Activated naive CD8-positive, alpha-beta T cell treated with anti-CD3 and anti-CD28 coated beads, Interleukin-2, amount 50 U/mL, for 24 hours (primary cell): Measurements from ENCODE around the gene DMC1.

Source experiments
- ATAC-seq: fragments of 150-1000 bp; cut with Tn5 transposase; one replicate; pipeline ENCODE4 v1.10.0; 2021
- DNase-seq: peaks from one replicate; pipeline ENCODE4 v3.0.0; 2021
- H3K27ac Mint-ChIP-seq: one replicate; pipeline ENCODE4 v1.8.0; 2021; ENCODE audit warnings: mild to moderate bottlenecking, mixed read lengths
- H3K27me3 Mint-ChIP-seq: one replicate; pipeline ENCODE4 v1.8.0; 2021; ENCODE audit warnings: mixed read lengths
- H3K36me3 Mint-ChIP-seq: one replicate; pipeline ENCODE4 v1.8.0; 2021; ENCODE audit warnings: low read depth, mixed read lengths
- H3K4me1 Mint-ChIP-seq: one replicate; pipeline ENCODE4 v1.8.0; 2021; ENCODE audit warnings: mixed read lengths
- H3K4me3 Mint-ChIP-seq: one replicate; pipeline ENCODE4 v1.8.0; 2021; ENCODE audit warnings: mild to moderate bottlenecking, moderate library complexity, mixed read lengths
- H3K9me3 Mint-ChIP-seq: one replicate; pipeline ENCODE4 v1.8.0; 2021; ENCODE audit warnings: mixed read lengths

DMC1 gene

DNA sequence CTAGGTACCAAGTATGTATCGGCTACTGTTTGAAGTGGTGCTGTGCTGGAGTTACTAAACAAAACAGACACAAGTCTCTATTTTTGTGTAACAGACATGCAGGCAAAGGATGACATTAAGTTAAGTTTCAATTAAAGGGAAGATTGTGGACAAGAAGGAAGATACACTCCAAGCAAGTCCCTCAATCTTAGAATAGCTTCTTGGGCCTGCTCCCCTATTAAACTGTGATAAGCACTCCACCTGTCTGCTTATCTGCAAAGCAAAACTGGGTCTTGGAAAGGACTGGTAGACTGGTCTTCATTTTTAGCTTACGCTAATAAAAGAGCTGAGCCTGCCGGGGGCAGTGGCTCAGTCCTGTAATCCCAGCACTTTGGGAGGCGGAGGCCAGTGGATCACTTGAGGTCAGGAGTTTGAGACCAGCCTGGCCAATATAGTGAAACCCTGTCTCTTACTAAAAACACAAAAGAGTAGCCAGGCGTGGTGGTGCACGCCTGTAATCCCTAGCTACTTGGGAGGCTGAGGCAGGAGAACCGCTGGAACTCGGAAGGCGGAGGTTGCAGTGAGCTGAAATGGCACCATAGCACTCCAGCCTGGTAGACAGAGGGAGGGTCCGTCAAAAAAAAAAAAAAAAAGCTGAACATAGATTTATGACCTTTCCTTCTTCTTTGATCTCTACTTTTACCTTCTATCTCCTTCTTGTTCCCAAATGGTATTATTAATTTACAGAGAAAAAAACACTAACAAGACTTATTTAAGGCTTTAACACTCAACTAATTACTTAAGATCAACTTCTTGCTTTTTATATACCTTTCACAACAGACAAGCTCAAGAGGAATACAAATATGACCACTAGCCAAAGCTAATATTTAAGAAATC, 67.9 kb downstream of the DMC1 start:
- no peaks in the 10 kb centered on the region for H3K9me3 Mint-ChIP-seq
- H3K27me3 Mint-ChIP-seq: no peaks in the 10 kb centered on the region
- peak overlapping the region; percentile 98 for H3K27ac Mint-ChIP-seq
- peaks cover 62% of the 10 kb centered on the region for H3K4me1 Mint-ChIP-seq
- no peak for DNase-seq
- H3K4me3 Mint-ChIP-seq: peak overlapping the region; percentile 96
- no peak for ATAC-seq
- peaks cover 74% of the 10 kb centered on the region for H3K36me3 Mint-ChIP-seq

GRCh38 chr22:38497869-38498268, 72.1 kb downstream of the DMC1 start:
- H3K9me3 Mint-ChIP-seq: no peaks in the 10 kb centered on the region

GRCh38 chr22:38494939-38495338, 75.0 kb downstream of the DMC1 start:
- DNase-seq (no peak), ATAC-seq (no peak)
- Mint-ChIP-seq H3K4me1 (peaks cover 72% of the 10 kb centered on the region), H3K27me3 (no peaks in the 10 kb centered on the region), H3K36me3 (peaks cover 86% of the 10 kb centered on the region), H3K27ac (no peak overlapping the region), H3K4me3 (no peak overlapping the region), H3K9me3 (no peaks in the 10 kb centered on the region)

More at GRCh38 chr22:38497869-38498268, 72.1 kb downstream of the DMC1 start:
- H3K27ac Mint-ChIP-seq: peak overlapping the region; percentile 79
- H3K27me3 Mint-ChIP-seq: no peaks in the 10 kb centered on the region
- H3K4me1 Mint-ChIP-seq: peaks cover 77% of the 10 kb centered on the region
- H3K36me3 Mint-ChIP-seq: peaks cover 88% of the 10 kb centered on the region
- H3K4me3 Mint-ChIP-seq: no peak overlapping the region
- ATAC-seq: peak; percentile 72
- no peak for DNase-seq

DNA sequence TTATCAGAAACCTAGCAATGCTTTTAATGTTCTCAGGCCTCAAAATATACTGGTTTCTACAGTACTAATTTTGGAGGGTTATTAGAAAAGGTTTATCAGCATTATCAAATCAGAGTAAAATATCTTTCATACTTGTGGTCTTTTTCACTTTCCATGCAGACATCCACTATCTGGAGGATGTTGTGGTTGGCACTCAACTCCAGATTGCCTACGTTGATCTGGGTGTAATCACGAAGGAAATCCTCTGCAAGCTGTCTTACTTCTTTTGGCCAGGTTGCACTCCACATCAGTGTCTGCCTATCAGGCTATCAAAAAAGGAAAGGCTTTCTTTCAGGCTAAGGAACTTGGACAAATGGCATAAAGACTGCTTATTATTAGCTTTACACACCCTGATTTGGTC, 75.5 kb downstream of the DMC1 start:
- Mint-ChIP-seq H3K36me3 (peaks cover 87% of the 10 kb centered on the region), H3K27ac (no peak overlapping the region), H3K4me3 (no peak overlapping the region), H3K27me3 (no peaks in the 10 kb centered on the region), H3K9me3 (no peaks in the 10 kb centered on the region), H3K4me1 (peaks cover 74% of the 10 kb centered on the region)
- ATAC-seq (no peak), DNase-seq (no peak)

GRCh38 chr22:38491707-38492348, 78.2 kb downstream of the DMC1 start:
- peaks cover 88% of the 10 kb centered on the region for H3K36me3 Mint-ChIP-seq
- no peak for ATAC-seq
- no peak overlapping the region for H3K4me3 Mint-ChIP-seq
- H3K9me3 Mint-ChIP-seq: no peaks in the 10 kb centered on the region
- H3K27me3 Mint-ChIP-seq: no peaks in the 10 kb centered on the region
- no peak for DNase-seq
- peaks cover 74% of the 10 kb centered on the region for H3K4me1 Mint-ChIP-seq
- H3K27ac Mint-ChIP-seq: no peak overlapping the region

DNA sequence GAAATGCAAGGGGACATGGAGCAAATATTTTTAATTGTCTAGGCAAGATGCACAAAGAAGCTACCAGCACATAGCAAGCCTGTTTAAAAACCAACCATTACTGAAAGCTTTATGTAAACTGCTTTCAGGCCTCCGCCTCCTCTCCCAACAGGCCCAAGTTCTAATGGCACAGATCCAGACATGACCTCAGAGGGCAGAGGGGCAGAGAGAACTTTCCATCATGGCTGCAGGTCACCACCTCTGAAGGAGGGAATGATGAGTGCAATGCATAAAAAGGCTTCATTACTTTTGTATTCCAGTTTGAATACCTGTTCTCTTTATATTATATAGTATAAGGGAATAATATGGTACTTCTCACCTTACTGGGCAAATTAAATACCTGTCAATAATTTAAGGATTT, 79.1 kb downstream of the DMC1 start:
- H3K4me1 Mint-ChIP-seq: peaks cover 77% of the 10 kb centered on the region
- no peaks in the 10 kb centered on the region for H3K27me3 Mint-ChIP-seq
- peak overlapping the region; percentile 83 for H3K27ac Mint-ChIP-seq
- DNase-seq: no peak
- ATAC-seq: no peak
- no peaks in the 10 kb centered on the region for H3K9me3 Mint-ChIP-seq
- H3K4me3 Mint-ChIP-seq: no peak overlapping the region
- H3K36me3 Mint-ChIP-seq: peaks cover 89% of the 10 kb centered on the region

DNA sequence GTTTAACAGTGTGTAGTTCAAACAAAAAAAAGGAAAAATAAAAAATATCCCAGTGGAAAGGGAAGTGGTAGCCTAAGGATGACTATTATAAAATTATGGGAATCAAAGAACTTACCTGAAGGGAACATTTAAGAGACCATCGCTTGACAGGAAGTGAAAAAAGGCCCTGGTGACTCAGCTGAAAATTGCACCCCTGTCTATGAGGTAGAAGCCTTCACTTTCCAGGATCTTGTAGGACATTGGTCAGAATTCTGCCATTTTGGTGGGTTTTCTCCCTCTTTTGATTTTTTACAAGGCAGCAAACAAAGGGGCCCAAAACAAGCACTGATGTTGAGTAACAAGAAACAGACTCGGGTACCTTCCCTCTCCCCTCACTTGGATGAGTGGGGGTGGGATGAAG, 79.5 kb downstream of the DMC1 start:
- no peak for DNase-seq
- Mint-ChIP-seq H3K4me1 (peaks cover 73% of the 10 kb centered on the region), H3K4me3 (no peak overlapping the region), H3K36me3 (peaks cover 89% of the 10 kb centered on the region), H3K27me3 (no peaks in the 10 kb centered on the region), H3K27ac (peak overlapping the region; percentile 83), H3K9me3 (no peaks in the 10 kb centered on the region)
- ATAC-seq: no peak

- no peaks in the 10 kb centered on the region for H3K27me3 Mint-ChIP-seq
- DNase-seq (no peak), ATAC-seq (no peak)
- no peak overlapping the region for H3K4me3 Mint-ChIP-seq
- peaks cover 86% of the 10 kb centered on the region for H3K36me3 Mint-ChIP-seq
- H3K27ac Mint-ChIP-seq: peak overlapping the region; percentile 83
- H3K9me3 Mint-ChIP-seq: no peaks in the 10 kb centered on the region
- peaks cover 73% of the 10 kb centered on the region for H3K4me1 Mint-ChIP-seq
Observed at GRCh38 chr22:38489561-38490145, 80.3 kb downstream of the DMC1 start.

- no peak overlapping the region for H3K27ac Mint-ChIP-seq
- no peak for DNase-seq
- H3K27me3 Mint-ChIP-seq: no peaks in the 10 kb centered on the region
- no peak overlapping the region for H3K4me3 Mint-ChIP-seq
- H3K36me3 Mint-ChIP-seq: peaks cover 86% of the 10 kb centered on the region
- peaks cover 70% of the 10 kb centered on the region for H3K4me1 Mint-ChIP-seq
- no peaks in the 10 kb centered on the region for H3K9me3 Mint-ChIP-seq
- ATAC-seq: no peak
Observed at GRCh38 chr22:38489142-38489541, 80.8 kb downstream of the DMC1 start.

- DNase-seq: no peak
Observed at GRCh38 chr22:38487946-38488345, 82.0 kb downstream of the DMC1 start.

GRCh38 chr22:38485783-38486182, 84.2 kb downstream of the DMC1 start:
- Mint-ChIP-seq H3K36me3 (peaks cover 91% of the 10 kb centered on the region), H3K27ac (no peak overlapping the region), H3K4me3 (no peak overlapping the region), H3K4me1 (peaks cover 53% of the 10 kb centered on the region), H3K9me3 (no peaks in the 10 kb centered on the region), H3K27me3 (no peaks in the 10 kb centered on the region)
- ATAC-seq: no peak
- DNase-seq: no peak

More at GRCh38 chr22:38487946-38488345, 82.0 kb downstream of the DMC1 start:
- Mint-ChIP-seq H3K27ac (peak overlapping the region; percentile 46), H3K9me3 (no peaks in the 10 kb centered on the region), H3K4me3 (no peak overlapping the region), H3K4me1 (peaks cover 62% of the 10 kb centered on the region), H3K27me3 (no peaks in the 10 kb centered on the region), H3K36me3 (peaks cover 86% of the 10 kb centered on the region)
- peak; percentile 65 for ATAC-seq

- H3K4me1 Mint-ChIP-seq: peaks cover 38% of the 10 kb centered on the region
- peak overlapping the region; percentile 40 for H3K27ac Mint-ChIP-seq
- no peak for ATAC-seq
- no peaks in the 10 kb centered on the region for H3K9me3 Mint-ChIP-seq
- H3K4me3 Mint-ChIP-seq: no peak overlapping the region
- peaks cover 76% of the 10 kb centered on the region for H3K36me3 Mint-ChIP-seq
- no peaks in the 10 kb centered on the region for H3K27me3 Mint-ChIP-seq
- DNase-seq: no peak
Observed at GRCh38 chr22:38484244-38484643, 85.7 kb downstream of the DMC1 start.

DNA sequence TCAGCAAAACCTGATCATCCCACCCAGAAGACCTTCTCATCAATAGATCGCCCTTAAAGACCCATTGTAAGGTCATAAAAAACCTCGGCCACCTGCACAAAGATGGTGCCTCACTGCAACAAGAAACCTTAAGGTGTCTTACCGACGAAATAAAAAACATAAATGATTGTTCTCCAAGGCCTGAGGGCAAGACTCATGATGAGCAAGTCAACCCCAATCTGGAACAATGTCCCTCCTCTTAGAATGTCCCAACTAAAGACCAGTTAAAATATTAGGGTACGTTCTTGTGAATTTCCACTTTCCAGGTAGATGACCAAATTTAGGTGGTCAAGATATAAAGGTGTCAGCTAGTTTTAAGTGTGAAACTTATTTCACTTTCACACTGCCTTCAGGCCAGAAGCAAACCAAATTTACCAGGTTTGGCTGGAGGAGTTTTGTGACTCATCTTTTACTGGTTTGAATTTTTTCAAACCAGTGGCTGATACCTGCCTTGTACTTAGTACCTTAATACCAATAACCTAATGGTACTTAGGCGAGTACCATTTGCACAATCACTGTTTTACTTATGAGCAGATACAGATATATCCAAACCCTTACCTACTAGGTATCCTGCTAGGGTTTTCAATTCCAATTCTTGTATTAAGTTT, 87.2 kb downstream of the DMC1 start:
- Mint-ChIP-seq H3K36me3 (peaks cover 63% of the 10 kb centered on the region), H3K4me3 (no peak overlapping the region), H3K27ac (no peak overlapping the region), H3K4me1 (peaks cover 26% of the 10 kb centered on the region), H3K27me3 (no peaks in the 10 kb centered on the region), H3K9me3 (no peaks in the 10 kb centered on the region)
- ATAC-seq: no peak
- DNase-seq: no peak

- peak overlapping the region; percentile 51 for H3K27ac Mint-ChIP-seq
- no peaks in the 10 kb centered on the region for H3K27me3 Mint-ChIP-seq
- peaks cover 56% of the 10 kb centered on the region for H3K36me3 Mint-ChIP-seq
Observed at GRCh38 chr22:38481871-38482332, 88.1 kb downstream of the DMC1 start.

More at GRCh38 chr22:38481871-38482332, 88.1 kb downstream of the DMC1 start:
- DNase-seq (no peak), ATAC-seq (no peak)
- no peaks in the 10 kb centered on the region for H3K9me3 Mint-ChIP-seq
- no peak overlapping the region for H3K4me3 Mint-ChIP-seq
- peaks cover 22% of the 10 kb centered on the region for H3K4me1 Mint-ChIP-seq
